ENCODE data around the gene TAF1A. TPM values are rescaled to one million over a fixed set of nuclear protein-coding genes. Genes with fewer than 3 reads are reported as not detected.

Gene TAF1A
- polyA plus RNA-seq, 4 donors, result 15.4 to 17.0 (median 16.9) TPM

DNA sequence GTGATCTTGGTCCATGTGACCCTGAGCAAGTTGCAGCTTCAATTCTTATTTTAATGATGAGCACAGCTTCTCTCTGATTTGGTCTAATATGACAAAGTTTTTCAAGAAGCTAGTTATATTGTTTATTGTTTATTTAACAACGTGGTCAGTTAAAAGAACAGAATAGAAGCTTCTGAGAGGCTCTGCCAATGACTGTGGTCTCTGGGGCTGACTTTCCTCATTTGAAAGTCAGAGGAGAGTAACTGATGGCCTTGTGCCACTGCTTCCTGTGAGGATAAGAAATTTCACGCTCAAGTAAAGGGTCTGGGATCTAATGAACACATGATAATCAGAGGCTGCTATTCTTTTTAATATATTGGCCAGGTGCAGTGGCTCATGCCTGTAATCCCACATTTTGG is 49.1 kb downstream of the TAF1A start:
- DNase-seq (ENCODE audit: low read depth in 4 of 4, low spot score in 3 of 4), result no peak

DNA sequence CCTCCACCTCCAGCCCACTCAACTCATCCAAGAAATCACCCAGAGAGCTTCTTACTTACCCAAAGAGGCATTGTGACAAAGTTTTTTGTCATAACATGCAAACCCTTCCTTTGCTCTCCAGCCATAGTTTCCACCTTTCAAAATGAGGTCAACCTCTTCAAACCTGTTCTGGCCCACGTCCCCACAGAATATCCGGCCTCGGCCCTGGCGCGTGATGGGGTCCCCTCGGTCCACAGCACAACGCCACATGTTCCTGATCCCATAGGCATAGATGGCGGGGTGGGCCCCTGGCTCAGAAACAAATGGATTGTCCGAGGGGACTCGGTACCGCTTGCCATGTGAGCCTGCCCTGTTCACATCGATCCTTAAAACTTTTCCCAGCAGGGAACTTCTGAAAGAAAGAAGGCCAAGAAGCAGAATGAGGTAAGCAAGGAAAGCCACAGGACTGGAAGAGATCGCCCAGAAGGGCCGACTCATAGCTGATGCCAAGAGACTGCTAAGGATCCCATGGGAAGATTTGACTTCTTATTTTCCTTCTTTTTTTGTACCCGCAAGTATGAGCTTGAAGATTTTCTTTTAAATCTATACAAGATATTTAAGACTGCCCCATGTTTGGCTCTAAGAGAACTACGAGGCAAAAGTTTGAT is 49.7 kb downstream of the TAF1A start:
- no peak for DNase-seq (ENCODE audit: low read depth in 4 of 4, low spot score in 3 of 4)

DNA sequence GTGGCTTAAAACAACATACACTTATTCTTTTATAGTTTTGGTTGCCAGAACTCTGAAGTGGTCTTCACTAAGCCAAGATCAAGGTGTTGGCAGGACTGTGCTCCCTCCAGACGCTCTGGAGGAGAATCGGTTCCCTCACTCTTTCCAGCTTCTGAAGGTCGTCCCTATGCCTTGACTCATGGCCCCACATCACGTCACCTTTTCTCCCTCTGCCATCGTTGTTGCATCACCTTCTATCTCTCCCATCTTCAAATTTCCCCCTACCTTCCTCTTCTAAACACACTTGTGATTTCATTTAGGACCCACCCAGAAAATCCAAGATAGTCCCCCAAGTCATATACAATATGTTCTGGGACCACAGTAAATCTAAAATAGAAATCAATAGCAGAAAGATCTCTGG is 54.3 kb downstream of the TAF1A start:
- no peak for DNase-seq (ENCODE audit: low read depth in 4 of 4, low spot score in 3 of 4)

DNA sequence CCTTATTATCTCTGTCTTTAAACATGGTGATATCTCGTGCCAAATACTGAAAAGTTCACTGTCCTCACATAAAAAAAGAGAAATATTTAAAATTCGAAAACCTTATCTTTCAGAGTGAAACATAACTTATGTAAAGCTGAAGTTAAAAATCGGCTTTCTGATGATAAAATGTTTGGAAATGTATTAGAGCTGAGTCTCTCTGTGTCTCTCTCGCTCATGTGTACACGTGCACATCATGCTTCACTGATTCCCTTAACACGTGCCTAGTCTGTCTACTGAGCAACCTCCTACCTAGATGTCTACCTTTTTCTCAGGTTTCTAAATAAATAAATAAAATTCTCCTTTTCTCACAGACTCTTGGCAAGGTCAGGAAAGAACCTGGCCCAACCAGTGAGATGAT is 58.9 kb downstream of the TAF1A start:
- DNase-seq (ENCODE audit: low read depth in 4 of 4, low spot score in 3 of 4), result no peak

DNA sequence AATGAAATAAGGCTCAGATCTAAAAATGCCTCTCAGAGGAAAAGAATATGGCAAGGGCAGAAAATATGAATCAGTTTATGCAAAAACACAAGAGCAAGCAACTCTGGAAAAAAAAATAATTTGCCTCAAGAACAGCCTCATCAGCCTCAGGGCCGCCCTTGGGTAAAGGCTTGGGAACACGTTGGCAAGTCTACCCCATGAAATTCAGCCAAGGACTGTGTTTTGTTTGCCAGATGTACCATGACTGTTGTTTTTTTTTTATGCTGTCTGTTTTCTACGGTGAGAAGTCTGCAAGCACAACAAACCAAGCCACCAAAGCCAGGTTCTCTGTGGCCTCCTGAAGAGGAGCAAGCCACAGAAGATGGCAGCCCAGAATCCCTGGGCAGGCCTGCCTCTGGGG is 59.8 kb downstream of the TAF1A start:
- no peak for DNase-seq (ENCODE audit: low read depth in 4 of 4, low spot score in 3 of 4)

DNA sequence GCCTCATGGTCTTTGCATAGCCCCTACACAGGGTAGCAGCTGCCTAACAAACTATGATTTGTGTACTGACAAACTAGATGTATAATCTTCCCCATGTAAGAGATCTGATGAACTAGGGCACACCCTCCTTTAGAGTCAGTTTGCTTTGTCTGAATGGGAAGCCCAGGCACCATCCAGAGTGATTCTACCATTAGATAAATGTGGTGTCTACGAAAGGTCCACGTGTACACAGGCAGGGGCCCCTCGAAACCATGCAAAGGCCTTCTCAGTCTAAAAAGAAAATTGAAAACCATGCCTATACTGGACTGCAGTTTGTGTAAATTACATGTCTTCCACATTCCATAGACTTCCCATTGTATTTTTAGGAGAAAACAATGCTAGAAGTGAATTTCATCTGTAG is 60.6 kb downstream of the TAF1A start:
- no peak for DNase-seq (ENCODE audit: low read depth in 4 of 4, low spot score in 3 of 4)

DNA sequence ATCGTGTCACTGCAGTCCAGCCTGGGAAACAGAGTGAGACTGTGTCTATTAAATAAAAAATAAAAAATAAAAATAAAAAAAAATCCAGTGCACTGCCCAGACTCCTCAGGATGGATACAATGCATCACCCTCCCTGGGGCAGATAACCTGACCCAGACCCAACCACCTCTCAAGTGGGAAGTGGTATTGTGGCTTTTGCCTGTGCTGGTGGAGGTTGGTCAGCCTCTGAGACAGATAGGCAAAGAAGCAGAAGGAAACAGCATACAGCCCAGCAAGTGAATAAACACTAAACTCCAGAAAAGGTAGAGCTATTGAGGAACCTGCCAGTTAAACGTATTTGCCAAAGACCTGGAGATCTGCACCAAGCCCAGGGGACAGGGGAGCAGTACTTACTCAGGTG is 63.8 kb downstream of the TAF1A start:
- no peak for DNase-seq (ENCODE audit: low read depth in 4 of 4, low spot score in 3 of 4)

DNA sequence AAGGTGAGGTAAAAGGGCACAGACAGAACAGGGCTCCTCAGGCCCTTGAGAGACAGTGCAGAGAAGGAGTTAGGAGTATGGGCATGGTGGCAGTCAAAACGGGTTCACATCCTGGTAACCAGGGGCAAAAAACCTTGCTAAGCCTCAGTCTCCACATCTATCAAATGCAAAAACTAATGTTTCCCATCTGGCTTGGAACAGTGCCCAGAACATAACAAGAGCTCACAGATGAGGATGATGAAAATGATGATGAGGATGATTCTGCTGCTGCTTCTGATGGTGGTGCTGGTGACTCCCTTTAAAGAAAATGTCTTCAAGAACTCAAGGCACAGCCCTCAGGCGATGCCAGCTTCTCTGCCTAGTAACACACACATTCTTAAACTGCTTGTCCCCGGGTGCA is 65.9 kb downstream of the TAF1A start:
- no peak for DNase-seq (ENCODE audit: low read depth in 4 of 4, low spot score in 3 of 4)

DNA sequence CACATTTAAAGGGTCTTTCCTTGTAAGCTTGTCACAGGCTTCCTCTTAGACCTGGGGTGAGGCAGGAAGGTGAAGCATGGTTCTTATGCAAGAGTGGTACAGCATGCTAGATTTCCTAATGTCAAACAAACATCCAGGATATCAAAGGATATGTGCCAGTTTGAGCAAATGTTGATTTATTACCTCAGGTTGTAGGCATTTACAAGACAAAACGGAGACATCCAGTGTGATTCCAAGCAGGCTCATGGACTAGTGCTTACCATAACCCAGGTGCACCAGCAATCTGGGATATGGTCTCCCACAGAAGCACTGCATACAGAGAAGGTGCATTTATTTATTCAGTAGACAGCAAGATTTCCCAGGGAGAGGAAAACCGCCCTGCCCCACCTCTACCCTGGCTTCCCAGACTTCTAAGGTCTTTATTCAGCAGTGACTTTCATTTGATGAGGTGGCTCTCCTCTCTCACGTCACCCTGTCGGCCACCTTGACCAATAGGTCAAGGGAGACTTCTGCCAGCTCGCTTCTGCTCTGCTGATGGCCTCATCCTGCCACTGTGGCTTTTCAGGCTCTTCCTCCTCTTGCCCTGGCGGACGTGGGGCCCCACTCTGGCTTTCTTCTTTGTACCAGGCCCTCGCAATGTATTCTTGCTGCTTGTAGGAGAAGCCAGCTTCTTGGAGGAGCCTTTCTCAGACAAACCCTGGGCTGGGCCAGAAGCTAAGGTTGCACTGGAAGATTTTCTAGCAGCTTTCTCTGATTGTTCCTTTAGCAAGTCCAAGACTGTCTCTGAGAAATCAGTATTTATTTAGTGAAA is 67.4 kb downstream of the TAF1A start:
- no peak for DNase-seq (ENCODE audit: low read depth in 4 of 4, low spot score in 3 of 4)

DNA sequence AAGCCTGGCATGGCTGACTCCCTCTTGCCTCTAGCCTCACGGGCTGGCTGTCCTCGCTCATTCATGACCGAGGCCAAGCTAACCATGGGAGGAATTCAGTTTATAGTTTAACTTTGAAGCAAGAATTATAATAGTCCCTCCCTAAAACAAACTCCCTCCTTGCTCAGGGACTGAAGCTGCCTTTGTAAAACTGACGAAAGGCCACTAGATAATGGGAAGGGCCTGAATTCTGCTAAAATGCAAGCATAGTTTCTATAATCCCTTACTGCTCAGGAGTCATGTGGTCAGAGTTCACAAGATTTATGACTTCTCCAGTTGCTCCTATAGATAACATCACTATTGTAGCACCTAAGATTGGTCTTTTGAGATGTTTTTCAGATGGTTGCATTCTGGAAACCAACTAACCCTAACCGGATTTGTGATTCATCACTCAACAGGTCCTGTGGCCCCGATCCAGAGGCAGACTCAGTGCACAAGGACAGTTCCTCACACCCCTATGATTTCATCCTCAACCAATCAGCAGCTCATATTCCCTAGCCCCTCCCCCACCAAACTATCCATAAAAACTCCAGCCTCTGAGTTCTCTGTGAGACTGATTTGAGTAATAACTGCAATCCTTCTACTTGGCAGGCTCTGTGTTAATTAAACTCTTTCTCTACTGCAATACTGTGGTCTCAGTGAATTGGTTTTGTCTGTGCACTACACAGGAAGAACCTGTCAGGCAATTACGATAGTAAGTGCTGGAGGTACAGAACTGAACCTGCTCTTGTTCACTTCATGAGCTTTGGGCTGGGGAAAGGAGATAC is 68.2 kb downstream of the TAF1A start:
- peak in 3 of 4 donors; percentile 23 to 48 (median 41) for DNase-seq (ENCODE audit: low read depth in 4 of 4, low spot score in 3 of 4)

Other genes with a start within 250 kb of the TAF1A start
- gene HHIPL2, start 41.8 kb downstream of the TAF1A start, polyA plus RNA-seq (ENCODE audit: insufficient read length in 4 of 4), result 1 to 10 TPM in 1 of 4 donors, under 1 TPM in 3; 0.35 to 1.6 (median 0.84) TPM
- 10 to 100 TPM; 59.4 to 84.3 (median 71.2) TPM for gene MIA3, start 28.2 kb upstream of the TAF1A start, polyA plus RNA-seq (ENCODE audit: insufficient read length in 4 of 4)
- 10 to 100 TPM; 65.7 to 79.5 (median 77.6) TPM for gene AIDA, start 122.6 kb upstream of the TAF1A start, polyA plus RNA-seq (ENCODE audit: insufficient read length in 4 of 4)
- gene BROX, start 122.6 kb upstream of the TAF1A start, polyA plus RNA-seq (ENCODE audit: insufficient read length in 4 of 4), result 10 to 100 TPM; 34.4 to 56.8 (median 48.1) TPM
- under 1 TPM in 2 of 4 donors, not detected in 2; 0.05 to 0.15 TPM for gene FAM177B, start 147.3 kb upstream of the TAF1A start, polyA plus RNA-seq (ENCODE audit: insufficient read length in 4 of 4)
- gene DISP1, start 225.1 kb upstream of the TAF1A start, polyA plus RNA-seq (ENCODE audit: insufficient read length in 4 of 4), result 10 to 100 TPM; 13.2 to 15.4 (median 15.2) TPM